COLO668 (cell line): ENCODE measurements around the gene CES1.
"Not testable (repeated sequence)": the region's sequence is repeated elsewhere in the genome, so short reads cannot be mapped to it uniquely, and the experiment has no call there.

Experiments
- DNase-seq: peaks from one replicate; lab custom pipeline; 2025; ENCODE audit not compliant: unreplicated experiment; lab: John Stamatoyannopoulos, UW

Gene CES1

DNA sequence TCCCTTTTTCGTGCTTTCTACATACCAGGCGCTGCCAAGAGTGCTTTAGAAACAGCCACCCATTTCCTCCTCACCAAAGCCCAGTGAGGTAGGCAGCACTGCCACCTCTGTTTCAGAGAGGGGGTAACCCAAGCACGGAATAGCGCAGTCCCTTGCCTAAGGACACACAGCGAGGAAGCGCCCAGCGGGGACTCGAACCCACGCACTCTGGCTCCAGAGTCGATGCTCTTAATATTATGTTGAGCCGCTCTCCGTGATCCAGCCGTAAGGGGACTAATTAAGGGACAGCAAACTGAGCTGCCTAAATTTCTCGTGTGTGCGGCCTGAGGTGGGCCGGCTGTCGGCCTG is 497 bp downstream of the CES1 start:
- no peak for DNase-seq

DNA sequence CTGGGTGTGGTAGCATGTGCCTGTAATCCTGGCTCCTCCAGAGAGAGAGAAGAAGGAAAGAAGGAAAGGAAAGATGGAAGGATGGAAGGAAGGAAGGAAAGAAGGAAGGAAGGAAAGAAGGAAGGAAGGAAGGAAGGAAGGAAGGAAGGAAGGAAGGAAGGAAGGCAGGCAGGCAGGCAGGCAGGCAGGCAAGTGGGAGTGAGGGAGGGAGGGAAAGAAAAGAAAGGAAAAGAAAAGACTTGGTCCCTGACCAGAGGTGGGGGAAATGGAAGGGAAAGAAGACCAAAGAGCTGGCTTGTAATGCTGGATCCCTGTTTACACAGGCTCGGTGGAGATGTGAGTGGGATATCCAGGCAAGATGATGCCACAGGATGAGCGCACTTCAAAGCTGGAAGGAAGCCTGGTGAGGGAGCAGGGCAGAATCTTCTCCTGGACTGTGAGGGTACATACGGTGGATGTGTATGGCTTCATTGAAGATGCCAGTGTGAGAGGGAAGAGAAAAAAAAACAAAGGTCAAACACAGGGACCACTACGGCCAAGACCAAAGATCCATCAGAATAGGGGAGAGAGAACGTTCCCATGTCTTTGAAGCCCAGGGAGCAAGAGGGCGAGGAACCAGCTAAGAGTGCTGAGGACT is 2.1 kb downstream of the CES1 start:
- no peak for DNase-seq

DNA sequence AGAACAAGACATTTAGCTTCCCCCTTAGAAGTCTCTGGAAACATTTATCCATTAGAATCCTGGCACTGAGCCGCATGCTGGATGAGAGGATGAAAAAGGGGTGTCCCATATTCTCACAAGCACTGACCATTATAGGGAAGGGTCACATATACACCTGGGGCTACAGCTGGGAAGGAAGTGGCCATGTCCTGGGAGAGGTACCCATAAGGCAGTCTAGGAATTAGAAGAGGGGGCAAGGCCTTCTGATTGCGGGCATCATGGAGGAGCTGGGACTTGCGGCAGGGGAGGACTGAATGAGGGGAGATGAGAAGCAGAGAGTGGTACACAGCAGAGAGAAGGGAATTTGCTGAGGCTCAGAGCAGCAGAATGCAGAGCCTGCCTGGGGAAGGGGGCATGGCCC is 3.7 kb downstream of the CES1 start:
- DNase-seq: not testable (repeated sequence)

DNA sequence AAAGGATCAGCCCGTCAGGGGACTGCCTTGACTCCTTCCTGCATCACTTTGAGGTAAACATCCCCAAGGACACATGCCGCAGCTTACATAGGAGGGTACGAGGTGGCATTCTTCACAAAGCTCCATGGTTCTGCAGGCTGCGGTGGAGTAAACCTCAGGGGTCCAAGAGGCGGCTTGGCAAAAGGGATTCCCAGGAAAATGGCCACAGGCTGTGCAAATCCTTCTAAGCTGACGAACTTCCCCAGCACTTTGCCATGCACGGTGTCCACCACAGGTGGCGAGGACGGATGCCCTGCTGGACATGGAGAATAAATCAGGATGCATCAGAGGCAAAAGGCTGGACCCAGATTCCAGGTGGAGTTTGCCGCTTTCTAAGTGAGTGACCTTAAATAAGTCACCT is 4.2 kb downstream of the CES1 start:
- no peak for DNase-seq

DNA sequence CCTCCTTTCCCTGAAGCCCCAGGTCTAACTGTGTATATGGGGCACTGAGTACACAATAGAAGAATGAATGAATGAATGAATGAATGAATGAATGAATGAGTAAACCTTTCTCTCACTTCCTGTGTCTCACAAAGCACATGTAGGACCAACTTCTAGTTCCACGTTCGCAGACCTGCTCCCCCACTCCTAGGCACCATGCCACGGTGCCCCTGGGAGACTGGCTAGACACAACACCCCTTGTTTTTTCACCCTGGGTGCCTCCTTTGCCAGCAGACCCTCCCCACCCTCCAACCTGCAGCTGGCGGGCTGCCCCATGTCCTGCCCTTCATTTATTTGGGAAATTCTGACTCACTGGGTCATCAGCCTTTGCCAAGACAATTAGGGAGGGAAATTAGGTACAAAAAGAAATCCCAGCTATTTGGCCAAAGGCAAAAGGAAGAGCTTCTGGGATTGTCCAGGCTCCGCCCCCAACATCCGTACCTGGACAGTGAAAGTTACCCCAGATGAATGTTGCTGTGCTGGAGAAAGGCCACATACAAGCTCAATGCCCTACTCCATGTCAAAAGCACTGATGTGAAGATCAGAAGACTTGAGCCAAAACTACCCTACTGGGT is 7.7 kb downstream of the CES1 start:
- DNase-seq: no peak

DNA sequence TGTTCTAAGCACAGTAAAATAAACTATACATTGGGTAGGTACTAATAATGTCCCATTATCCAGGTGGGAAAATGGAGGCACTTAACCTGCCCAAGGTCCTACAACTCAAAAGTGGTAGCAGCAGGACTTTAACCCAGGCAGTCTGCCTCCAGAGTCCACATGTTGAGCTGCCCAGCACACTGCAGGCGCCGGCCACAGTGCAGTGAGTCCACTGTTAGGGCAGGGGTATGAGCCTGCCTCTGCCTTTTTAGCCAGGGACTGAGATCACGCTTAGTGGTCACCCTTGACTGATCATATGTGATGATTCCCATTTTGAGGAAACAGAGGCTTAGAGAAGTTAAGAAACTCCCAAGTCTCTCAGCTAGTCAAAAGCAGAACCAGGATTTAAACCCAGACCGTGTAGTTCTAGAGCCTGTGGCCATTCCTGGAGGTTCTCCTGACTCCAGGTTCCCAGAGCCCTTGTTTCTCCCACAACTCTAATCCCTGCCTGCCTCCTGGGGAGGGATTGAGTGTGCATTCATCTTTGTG is 8.4 kb downstream of the CES1 start:
- DNase-seq: no peak

DNA sequence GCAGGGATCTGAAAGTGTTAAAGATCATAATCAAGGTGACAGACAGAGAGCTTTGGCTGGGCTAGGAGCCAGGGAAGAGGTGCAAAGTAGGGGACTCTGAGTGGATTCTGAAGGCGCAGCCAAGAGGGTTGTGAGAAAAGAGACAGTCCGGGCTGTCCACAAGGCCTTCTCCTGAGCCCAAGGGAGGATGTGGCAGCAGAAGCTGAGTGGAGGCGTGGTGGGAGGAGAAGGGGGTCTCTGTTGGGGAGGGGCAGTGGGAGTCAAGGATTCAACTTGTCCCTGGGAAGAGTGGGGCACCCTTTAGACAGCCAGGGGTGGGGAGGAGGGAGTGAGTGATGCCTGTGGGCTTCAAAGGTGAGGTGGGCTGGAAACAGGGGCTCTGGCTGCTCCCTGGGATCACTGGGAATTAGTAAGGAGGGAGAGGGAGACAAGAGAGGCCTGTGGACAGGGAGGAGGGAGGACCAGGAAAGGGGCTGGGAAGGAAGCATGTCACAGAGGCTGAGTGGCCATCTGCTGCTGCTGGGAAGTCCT is 10.6 kb downstream of the CES1 start:
- no peak for DNase-seq

DNA sequence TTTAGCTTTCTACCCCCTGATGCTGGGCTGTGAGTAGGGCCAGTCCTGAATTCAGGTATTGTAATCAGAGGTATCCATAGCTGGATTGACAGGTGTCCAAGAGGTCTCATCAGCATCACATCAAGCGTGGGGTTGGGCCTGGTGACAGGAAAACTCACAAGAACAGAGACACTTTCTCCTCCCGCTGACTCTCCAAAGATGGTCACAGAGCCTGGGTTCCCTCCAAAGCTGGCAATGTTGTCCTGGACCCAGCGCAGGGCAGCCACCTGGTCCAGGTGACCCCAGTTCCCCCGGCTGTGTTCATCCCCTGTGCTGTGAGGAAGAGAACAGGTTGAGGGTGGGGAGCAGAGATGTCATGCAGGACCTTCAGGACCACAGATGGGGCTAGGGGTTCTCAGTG is 11.7 kb downstream of the CES1 start:
- DNase-seq: no peak

DNA sequence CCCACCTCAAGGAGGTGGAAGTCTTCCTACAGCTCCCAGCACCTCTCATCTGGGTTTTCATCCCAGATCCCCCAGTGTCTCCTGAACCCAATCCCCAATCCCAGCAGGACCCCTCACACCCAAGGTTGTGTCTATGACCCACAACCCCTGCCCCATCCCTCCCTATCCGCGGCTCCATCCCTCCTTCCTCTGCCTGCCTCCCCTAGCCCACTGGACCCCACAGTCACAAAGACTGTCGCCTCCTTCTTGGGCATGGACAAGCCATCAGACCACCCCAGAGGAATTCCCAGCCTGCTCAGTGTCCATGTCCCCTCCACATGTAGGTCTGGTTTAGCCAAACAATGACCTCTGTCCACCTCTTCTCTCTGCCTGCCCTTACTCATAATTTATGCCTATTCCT is 12.3 kb downstream of the CES1 start:
- DNase-seq: no peak

DNA sequence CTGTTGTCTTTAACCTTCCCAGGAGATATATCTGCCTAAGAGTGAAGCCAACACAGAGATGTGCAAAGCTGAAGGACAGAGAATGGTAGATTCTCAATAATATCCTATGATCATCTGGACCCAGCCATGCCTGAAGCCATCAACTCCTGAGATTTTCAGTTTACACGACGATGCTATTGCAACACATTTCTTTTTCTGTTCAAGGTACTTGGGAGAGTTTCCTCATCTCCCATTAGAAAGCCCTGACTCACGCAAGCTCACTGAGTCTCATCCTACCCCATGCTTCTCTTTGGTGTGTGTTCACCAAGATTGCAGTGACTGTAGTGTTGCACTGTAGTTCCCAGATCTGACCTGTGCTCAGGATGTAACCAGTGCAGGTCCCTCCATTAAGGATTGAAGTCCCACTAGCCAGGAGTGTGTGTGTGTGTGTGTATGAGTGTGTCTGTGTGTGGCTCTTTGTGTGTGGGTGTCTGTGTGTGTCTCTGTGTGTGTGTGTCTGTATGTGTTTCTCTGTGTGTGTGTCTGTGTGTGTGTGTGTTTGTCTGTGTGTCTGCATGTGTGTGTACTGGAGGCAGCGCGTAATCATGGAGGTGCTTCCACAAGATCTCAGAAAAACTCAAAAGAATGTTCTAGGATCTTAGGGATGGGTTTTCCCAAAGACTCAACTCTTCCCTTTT is 15.5 kb downstream of the CES1 start:
- no peak for DNase-seq

DNA sequence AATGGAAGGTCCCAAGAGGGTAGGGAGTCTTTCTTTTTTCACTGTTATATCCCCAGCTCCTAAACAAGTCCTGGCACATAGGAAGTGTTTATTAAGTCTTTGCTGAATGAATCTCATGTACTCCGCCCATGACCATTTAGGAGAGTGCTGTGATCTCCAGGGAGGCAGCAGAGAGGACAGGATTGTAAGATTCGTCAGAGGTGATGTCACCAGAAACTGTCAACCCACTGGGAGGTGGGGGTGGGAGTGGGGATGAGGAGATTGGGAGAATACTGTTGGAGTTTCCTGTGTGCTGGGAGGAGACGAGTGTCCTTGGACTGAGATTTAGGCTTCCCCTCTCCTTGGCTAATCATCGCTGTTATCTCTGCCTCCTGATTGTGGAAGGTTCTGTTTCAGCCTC is 16.7 kb downstream of the CES1 start:
- DNase-seq: not testable (repeated sequence)

DNA sequence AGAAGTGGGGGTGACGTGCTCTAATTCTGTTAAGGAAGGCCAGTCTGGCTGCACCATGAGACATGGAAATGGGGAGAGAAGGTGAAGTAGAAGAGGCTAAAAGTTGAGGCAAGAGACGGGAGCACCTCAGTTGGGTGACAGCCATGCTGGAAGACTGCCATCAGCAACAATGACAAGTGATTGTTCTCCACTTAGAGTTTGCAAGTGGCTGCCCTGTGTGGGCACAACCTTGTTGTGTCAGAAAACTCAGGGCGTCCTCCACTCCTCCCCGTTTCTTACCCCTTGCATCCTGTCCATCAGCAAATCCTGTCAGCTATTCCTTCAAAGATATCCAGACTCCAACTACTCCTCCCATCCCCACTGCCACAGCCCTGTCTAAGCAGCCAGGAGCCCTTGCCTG is 17.6 kb downstream of the CES1 start:
- DNase-seq: no peak

DNA sequence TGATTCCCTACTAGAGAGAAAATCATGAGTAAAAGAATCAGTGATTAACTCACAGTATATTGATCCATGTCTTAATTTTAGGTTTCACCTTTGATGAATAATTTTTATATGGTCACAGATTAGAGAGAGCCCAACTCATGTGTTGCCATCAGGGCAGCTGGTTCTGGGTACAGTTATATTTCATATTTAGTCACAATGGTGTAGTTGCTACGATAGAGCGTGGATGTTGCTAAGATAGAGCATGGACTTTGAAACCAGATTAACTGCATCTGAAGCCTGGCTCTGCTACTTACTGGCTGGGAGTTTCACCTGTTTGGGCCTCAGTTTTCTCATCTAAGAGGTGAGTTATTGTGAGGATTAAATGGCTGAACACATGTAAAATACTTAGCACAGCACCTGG is 18.7 kb downstream of the CES1 start:
- DNase-seq: not testable (repeated sequence)

DNA sequence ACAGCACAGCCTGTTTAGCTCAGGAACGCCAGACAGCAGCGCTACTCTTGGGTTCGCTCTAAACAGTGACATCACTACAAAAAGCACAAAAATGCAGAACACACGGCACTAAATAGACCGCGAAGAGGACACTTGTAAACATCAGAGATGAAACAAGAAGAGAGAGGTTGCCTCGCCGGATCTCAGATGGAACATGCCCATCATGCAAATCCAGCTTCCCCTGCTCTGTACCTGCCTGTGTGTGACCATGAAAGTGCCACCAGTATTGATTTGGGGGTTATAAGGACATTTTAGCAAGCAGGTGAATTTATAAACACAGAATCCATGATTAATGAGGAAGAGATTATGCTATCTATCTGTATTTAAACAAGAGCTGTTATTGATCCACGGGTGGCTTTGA is 19.2 kb downstream of the CES1 start:
- not testable (repeated sequence) for DNase-seq

DNA sequence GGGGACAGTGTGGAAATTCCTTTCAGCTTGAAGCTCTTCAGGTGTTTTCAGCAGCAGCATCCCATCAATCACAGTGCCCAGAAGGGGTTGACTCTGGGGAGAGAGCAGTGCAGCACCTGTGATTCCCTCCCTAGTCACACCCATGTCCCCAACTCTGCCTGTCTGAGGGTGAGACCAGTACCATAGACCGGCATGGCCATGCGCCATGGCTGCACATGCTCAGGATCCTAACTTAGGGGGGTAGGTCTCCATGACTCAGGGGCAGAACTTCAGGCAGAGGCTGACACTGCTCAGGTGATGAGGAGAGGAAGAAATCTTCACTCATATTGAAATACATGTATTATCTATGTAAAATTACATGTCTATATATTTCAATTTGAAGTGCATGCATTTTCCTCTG is 19.9 kb downstream of the CES1 start:
- no peak for DNase-seq

DNA sequence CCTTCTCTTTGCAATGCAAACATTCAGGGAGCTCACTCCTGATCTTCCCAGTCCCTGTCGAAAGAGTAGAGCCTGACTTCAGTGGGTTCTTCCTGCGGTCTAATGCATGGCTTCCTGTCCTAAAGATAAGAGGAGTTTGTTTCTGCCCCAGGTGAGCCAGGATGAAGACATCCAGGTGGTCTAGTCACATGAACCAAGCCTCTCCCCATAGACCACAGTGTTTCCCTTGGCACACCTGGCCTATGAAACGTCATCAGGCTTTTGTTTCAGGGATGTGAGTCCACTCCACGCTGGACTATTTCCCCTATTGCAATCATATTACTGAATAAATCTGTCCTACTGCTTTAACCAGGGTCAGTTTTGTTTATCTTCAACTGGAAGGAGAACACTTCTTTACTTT is 21.1 kb downstream of the CES1 start:
- no peak for DNase-seq

DNA sequence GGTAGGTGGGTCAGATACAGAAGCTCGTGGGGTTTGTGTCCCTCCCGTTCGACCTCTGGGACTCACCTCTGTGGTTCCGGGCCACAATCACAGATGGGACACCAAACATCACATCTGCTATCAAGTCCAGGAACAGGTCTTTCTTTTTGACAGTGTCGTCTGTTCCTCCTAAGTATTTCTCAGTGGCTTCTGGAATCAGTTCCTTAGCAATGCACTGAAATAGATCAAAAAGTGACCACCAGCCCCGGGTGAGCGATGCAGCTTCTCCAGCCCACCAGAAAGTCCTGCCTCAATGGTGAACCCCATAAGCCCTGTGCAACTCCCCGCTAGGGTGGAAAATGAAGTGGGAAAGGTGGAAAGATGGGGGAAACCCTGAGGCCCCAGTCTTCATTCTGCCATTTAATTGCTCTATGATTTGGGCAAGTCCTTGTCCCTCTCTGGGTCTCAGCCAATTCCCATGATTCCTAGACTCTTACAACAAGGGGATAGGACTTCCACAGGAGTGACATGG is 22.4 kb downstream of the CES1 start:
- DNase-seq: no peak

DNA sequence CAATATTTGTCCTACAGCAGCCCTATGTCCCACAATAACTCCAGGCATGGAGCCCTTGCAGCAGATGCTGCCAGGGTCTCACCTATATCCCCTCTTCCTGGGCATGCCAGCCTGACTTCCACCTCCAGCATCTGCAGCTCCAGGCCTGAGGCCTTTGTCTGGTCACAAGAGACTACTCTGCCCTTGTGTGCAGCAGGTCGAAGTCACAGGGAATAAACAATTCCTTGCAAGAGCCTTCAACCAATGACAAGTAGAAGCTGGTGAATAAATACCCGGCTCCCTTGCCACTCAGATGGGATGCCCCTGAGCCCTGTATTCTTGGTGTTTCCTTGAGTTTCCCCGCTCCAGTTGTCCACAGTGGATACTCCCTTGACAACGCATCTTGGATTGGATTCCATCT is 23.0 kb downstream of the CES1 start:
- DNase-seq: no peak

DNA sequence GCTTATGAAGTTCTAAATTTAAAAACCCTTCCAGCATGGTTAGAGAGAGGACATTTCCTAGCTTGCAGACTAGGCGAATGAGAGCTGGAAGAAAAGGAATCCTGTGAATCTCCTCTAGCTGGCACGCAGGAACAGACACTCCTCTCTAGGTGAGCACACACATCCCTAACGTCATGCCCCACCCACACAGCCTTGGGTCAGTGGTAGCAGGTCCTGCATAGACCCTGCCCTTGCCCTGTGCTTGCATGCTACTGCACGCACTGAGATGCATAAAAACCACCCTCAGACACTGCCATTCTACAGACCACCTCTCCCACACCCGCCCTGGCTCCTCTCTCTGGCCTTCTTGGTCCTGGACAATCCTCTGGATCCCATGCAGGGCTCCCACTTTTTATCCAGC is 23.5 kb downstream of the CES1 start:
- no peak for DNase-seq

DNA sequence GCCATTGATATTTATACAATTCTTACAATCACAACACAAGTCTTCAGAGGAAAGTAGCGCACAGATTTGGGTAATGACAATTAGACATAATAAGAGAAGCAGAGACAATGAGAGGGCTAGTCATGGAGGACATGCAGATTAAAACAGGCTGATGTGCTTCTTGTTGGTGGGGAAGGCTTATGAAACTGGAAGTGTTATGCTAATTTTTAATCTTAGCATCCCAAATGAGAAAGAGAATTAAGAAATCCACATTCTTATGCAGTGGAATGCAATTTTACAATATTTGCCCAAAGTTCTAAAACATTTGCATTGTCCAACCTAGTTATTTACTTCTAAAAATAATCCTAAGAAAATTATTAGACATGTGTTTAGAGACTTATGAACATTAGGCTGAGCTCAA is 24.6 kb downstream of the CES1 start:
- DNase-seq: not testable (repeated sequence)

DNA sequence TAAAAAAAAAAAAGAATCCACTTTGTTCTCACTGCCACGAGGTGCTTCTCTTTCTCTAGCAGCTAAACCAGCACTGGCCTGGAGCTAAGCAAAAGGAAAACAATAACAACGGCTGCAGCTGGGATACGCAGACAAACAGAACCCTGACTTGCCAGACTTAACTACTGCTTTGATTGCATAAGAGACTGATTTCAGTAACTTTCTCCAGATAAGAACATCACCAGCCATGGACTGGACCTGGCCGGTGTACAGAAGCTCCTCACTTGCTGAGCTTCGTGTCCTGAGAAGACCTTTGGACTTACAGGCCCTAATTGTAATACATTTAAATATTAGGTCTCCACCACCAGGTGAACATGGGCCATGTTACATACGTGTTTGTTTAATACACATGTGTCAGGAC is 27.8 kb downstream of the CES1 start:
- not testable (repeated sequence) for DNase-seq

DNA sequence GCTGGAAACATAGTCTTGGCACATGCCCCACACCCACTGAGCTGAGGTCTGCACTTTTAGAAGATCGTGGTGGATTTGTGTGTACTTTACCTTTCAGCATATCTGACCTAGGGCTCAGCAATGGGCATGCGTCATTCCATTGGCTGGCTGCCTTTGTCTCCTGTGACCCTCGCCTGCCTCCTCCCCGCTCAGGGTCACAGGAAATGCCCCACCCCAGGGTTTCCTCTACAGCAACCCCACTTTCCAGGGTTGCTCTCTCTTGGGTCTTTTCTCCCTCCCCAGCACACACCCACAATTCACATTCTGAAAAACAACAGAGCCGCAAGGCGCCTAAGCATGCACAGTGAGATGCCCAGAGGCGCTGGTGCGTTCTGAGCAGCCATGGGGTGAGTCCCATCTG is 29.2 kb downstream of the CES1 start:
- DNase-seq: not testable (repeated sequence)
